Measurements from ENCODE around the gene MAMDC2. TPM values are rescaled to one million over a fixed set of nuclear protein-coding genes. Genes with fewer than 3 reads are reported as not detected.
A peak's percentile ranks its signal among the peaks of the same experiment; 100 is the strongest.

MAMDC2 gene
- total RNA-seq, 1 experiment from 2014 or later, result 4.6 TPM

DNA sequence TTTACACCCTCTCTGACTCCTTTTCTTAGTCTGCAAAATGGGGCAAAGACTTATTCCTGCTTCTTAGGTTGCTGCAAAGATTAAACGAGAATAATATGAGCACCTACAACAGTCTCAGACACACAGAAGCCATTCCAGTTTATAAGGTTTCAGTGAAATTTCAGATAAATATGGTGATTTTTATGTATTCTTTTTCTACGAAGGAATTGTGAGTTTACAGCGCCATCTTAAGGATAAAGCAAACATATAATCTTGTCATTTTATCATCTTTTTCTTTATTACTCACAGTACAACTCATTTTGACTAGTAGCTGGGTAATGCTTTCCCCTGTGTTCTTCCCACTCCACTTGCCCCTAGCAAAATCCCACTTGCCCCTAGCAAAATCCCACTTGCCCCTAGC is 185.9 kb downstream of the MAMDC2 start:
- Histone ChIP-seq H3K18ac (ENCODE audit: insufficient read length, low read depth, low read length) (no peak overlapping the region), H3K4ac (ENCODE audit: low read depth, low read length) (no peak overlapping the region), H3T11ph (ENCODE audit: low read length) (no peak overlapping the region), H3K9ac (ENCODE audit: extremely low read depth, insufficient read length, low read length) (no peak overlapping the region), H4K20me1 (ENCODE audit: control insufficient read depth, insufficient read depth, insufficient read length) (no peaks in the 10 kb centered on the region), H3K79me2 (ENCODE audit: insufficient read depth, low read length) (no peaks in the 10 kb centered on the region), H2BK15ac (ENCODE audit: low read depth, low read length) (no peak overlapping the region), H3K56ac (ENCODE audit: insufficient read length, low read depth, low read length) (no peak overlapping the region), H2AFZ (ENCODE audit: low read length) (no peak overlapping the region), H3K23ac (ENCODE audit: insufficient read length, low read depth, low read length) (no peak overlapping the region), H3K4me2 (ENCODE audit: insufficient read depth, insufficient read length, low read length) (no peak overlapping the region), H3K27ac (ENCODE audit: insufficient read length, low read depth, low read length) (no peak overlapping the region), H2BK20ac (ENCODE audit: low read depth, low read length, poor library complexity, severe bottlenecking) (no peak overlapping the region), H2BK12ac (ENCODE audit: insufficient read length, low read depth, low read length) (no peak overlapping the region), H3K27me3 (ENCODE audit: insufficient read depth, low read length) (no peaks in the 10 kb centered on the region), H4K5ac (ENCODE audit: insufficient read length, low read depth, low read length) (no peak overlapping the region), H2BK120ac (ENCODE audit: low read depth, low read length, poor library complexity, severe bottlenecking) (no peak overlapping the region), H3K4me1 (ENCODE audit: insufficient read depth, low read length) (no peaks in the 10 kb centered on the region), H3K79me1 (ENCODE audit: insufficient read depth, low read depth, low read length, poor library complexity, severe bottlenecking) (no peaks in the 10 kb centered on the region), H3K23me2 (ENCODE audit: insufficient read length, low read depth, low read length, poor library complexity, severe bottlenecking) (no peaks in the 10 kb centered on the region), H4K8ac (replicated peaks; ENCODE audit: insufficient read length, low read depth, low read length) (no peak overlapping the region), H3K14ac (ENCODE audit: insufficient read depth, low read length) (no peak overlapping the region), H4K91ac (ENCODE audit: insufficient read length, low read depth, low read length) (no peak overlapping the region), H2AK5ac (ENCODE audit: insufficient read length, low read length) (no peak overlapping the region), H2BK5ac (ENCODE audit: insufficient read length, low read length) (no peak overlapping the region), H3K9me3 (ENCODE audit: control insufficient read depth, low read depth, low read length) (no peaks in the 10 kb centered on the region)
- no peak for DNase-seq
- Mint-ChIP-seq H3K4me3 (no peak overlapping the region), H3K27me3 (ENCODE audit: low read depth) (no peaks in the 10 kb centered on the region), H3K27ac (no peak overlapping the region), H3K36me3 (ENCODE audit: insufficient read depth in 1 of 3, low read depth in 3 of 3) (peaks cover 3 to 22% (median 13%) of the 10 kb centered on the region in 3 experiments; a peak in 4 of 7 replicates), H3K4me1 (peaks cover 0 to 4% of the 10 kb centered on the region in 2 experiments; a peak in 1 of 4 replicates), H3K9me3 (peaks cover 12 to 14% of the 10 kb centered on the region in 2 experiments)
- WGBS (ENCODE audit: extremely low coverage, insufficient read length, low lambda C conversion rate), result no CpG with 5 or more reads among the region's 3 CpGs
- TF ChIP-seq, protein P1, sequence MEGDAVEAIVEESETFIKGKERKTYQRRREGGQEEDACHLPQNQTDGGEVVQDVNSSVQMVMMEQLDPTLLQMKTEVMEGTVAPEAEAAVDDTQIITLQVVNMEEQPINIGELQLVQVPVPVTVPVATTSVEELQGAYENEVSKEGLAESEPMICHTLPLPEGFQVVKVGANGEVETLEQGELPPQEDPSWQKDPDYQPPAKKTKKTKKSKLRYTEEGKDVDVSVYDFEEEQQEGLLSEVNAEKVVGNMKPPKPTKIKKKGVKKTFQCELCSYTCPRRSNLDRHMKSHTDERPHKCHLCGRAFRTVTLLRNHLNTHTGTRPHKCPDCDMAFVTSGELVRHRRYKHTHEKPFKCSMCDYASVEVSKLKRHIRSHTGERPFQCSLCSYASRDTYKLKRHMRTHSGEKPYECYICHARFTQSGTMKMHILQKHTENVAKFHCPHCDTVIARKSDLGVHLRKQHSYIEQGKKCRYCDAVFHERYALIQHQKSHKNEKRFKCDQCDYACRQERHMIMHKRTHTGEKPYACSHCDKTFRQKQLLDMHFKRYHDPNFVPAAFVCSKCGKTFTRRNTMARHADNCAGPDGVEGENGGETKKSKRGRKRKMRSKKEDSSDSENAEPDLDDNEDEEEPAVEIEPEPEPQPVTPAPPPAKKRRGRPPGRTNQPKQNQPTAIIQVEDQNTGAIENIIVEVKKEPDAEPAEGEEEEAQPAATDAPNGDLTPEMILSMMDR (conservative IDR thresholded peaks at IDR 0.05), result peak; percentile 69
